ENCODE data around the gene FAM222B. TPM values are rescaled to one million over a fixed set of nuclear protein-coding genes. Genes with fewer than 3 reads are reported as not detected.
A peak's percentile ranks its signal among the peaks of the same experiment; 100 is the strongest.

Gene FAM222B
- total RNA-seq, 1 donor from 2014 or later: 24.3 TPM

DNA sequence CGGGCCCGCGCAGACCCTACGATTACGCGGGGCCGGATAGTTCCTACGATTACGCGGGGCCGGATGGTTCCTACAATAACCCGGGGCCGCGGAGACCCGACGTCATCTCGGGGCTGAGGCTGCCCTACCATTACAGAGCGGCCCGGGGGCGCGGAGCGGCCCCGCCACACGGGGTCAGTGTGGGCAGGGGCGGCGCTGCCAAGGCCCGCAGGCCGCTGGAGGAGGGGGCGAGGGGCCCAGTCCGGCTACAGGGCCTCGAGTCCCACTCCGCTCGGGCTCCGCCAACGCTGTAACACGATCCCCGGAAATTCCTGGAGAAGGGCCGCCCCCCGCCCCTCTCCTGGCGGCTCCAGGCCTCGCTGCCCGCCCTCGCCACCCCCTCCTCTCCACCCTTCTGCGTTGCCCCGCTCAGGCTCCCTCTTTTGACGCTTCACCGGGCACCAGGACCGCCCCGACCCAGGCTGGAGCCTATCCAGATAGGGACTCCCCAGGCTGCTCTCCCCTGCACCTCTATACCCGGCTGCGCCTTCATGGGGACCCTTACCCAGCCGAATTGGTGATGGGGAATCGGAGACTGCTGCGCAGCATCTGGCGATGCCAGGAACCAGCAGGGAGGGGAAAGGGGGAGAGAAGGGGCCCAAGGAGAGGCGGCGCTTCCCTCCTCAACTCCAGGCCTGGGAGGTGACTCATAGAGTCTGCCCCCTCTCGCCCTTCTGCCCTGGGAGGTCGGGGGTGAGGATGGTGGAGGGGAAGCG is 124.8 kb downstream of the FAM222B start, which contains the start of gene RAB34:
Gene RAB34, minus strand, starts transcription at position 291 of the 755 bp plus-strand sequence. CDS start 602 bp downstream, outside the sequence.
- Histone ChIP-seq H3K27me3 (ENCODE audit: control insufficient read depth, insufficient read depth, low read length) (no peaks in the 10 kb centered on the region), H3K36me3 (ENCODE audit: control insufficient read depth, insufficient read depth, low read length) (peaks cover 8% of the 10 kb centered on the region), H3K4me3 (ENCODE audit: low read depth, low read length) (peak within 1 kb of the TSS; percentile 75)
- TF ChIP-seq, protein P1, sequence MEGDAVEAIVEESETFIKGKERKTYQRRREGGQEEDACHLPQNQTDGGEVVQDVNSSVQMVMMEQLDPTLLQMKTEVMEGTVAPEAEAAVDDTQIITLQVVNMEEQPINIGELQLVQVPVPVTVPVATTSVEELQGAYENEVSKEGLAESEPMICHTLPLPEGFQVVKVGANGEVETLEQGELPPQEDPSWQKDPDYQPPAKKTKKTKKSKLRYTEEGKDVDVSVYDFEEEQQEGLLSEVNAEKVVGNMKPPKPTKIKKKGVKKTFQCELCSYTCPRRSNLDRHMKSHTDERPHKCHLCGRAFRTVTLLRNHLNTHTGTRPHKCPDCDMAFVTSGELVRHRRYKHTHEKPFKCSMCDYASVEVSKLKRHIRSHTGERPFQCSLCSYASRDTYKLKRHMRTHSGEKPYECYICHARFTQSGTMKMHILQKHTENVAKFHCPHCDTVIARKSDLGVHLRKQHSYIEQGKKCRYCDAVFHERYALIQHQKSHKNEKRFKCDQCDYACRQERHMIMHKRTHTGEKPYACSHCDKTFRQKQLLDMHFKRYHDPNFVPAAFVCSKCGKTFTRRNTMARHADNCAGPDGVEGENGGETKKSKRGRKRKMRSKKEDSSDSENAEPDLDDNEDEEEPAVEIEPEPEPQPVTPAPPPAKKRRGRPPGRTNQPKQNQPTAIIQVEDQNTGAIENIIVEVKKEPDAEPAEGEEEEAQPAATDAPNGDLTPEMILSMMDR (IDR thresholded peaks at IDR 0.05; ENCODE audit: insufficient read depth, low read length, poor library complexity, severe bottlenecking): peak; percentile 24
- DNase-seq (ENCODE audit: low read depth): no peak

DNA sequence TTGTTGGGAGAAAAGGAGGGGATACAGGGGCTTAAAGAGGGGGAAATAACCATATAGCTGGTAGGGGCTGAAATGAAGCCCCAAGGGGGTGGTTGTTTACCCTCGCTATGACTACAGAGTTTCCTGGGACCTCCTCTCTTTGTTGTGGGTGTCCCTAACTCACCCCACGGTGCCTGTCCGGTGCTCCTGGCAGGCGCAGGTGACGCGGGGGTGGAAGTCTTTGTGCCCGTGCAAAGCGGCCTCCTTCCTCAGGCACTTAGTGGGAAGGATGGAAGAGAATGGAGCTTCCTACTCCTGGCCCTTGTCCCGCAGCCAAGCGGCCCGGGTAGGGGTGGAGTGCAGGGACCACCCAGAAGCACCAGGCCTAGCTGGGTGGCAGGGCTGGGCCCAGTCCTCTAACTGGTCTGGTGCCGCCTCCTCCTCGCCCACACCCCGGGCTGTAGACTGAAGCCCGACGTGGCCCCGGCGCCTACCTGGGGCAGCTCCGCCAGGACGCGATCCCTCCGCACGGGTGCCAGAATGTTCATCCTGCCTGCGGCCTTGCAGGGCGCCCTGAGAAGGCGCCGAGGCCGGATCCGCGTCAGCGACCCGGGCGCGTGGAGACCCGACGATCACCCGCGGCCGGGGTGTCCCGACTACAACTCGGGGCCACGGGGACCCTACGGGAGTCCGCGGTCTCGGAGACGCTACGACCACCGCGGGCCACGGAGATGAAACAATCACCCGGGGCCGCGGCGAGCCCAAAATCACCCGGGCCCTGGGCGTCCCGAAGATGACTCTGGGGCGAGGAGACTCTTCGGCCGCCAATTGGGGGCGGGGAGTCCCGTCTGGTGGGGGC is 125.6 kb downstream of the FAM222B start:
- DNase-seq (ENCODE audit: low read depth): no peak
- Histone ChIP-seq H3K4me3 (ENCODE audit: low read depth, low read length) (peak overlapping the region; percentile 75), H3K27me3 (ENCODE audit: control insufficient read depth, insufficient read depth, low read length) (no peaks in the 10 kb centered on the region), H3K36me3 (ENCODE audit: control insufficient read depth, insufficient read depth, low read length) (peaks cover 9% of the 10 kb centered on the region)
- TF ChIP-seq, protein P1 (IDR thresholded peaks at IDR 0.05; ENCODE audit: insufficient read depth, low read length, poor library complexity, severe bottlenecking): no peak

DNA sequence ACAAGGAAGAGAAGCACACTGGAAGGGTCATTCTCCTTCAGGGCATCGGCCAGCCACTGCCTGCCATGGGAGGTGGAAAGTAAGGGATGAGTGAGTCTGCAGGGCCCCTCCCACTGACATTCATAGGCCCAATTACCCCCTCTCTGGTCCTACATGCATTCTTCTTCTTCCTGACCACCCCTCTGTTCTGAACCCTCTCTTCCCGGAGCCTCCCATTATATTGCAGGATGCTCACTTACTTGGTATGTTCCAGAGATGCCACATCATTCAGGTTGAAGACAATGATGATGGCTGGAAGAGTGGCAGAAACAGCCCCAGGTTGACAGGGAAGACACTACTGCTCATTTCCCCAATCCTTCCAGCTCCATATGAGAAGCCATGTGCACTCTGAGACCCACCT is 127.4 kb downstream of the FAM222B start:
- TF ChIP-seq, protein P1 (IDR thresholded peaks at IDR 0.05; ENCODE audit: insufficient read depth, low read length, poor library complexity, severe bottlenecking): no peak
- peaks cover 9% of the 10 kb centered on the region for H3K36me3 ChIP-seq (ENCODE audit: control insufficient read depth, insufficient read depth, low read length)
- DNase-seq (ENCODE audit: low read depth): no peak
- no peaks in the 10 kb centered on the region for H3K27me3 ChIP-seq (ENCODE audit: control insufficient read depth, insufficient read depth, low read length)
- H3K4me3 ChIP-seq (ENCODE audit: low read depth, low read length): no peak overlapping the region

DNA sequence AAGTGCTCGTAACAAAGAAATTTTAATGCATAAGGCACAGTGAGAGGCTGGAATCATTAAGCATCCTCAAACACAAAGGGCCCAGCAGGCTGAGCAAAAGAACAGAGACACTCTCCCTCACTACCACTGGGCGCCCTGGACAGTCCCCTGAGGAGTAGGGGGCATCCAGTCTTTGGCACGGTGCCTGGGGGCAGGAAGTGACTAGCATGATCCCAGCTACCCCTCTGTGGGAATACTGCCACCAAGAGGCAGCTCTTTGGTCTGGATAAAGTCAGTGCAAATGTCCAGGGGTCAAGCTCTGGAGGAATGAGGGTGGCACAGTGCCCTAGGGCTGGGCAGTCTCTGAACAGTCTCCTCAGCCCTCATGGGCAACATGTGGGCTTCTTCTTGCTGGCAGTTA is 128.3 kb downstream of the FAM222B start:
- TF ChIP-seq, protein P1 (IDR thresholded peaks at IDR 0.05; ENCODE audit: insufficient read depth, low read length, poor library complexity, severe bottlenecking): no peak
- H3K4me3 ChIP-seq (ENCODE audit: low read depth, low read length): no peak overlapping the region
- H3K36me3 ChIP-seq (ENCODE audit: control insufficient read depth, insufficient read depth, low read length): peaks cover 9% of the 10 kb centered on the region
- no peak for DNase-seq (ENCODE audit: low read depth)
- no peaks in the 10 kb centered on the region for H3K27me3 ChIP-seq (ENCODE audit: control insufficient read depth, insufficient read depth, low read length)

DNA sequence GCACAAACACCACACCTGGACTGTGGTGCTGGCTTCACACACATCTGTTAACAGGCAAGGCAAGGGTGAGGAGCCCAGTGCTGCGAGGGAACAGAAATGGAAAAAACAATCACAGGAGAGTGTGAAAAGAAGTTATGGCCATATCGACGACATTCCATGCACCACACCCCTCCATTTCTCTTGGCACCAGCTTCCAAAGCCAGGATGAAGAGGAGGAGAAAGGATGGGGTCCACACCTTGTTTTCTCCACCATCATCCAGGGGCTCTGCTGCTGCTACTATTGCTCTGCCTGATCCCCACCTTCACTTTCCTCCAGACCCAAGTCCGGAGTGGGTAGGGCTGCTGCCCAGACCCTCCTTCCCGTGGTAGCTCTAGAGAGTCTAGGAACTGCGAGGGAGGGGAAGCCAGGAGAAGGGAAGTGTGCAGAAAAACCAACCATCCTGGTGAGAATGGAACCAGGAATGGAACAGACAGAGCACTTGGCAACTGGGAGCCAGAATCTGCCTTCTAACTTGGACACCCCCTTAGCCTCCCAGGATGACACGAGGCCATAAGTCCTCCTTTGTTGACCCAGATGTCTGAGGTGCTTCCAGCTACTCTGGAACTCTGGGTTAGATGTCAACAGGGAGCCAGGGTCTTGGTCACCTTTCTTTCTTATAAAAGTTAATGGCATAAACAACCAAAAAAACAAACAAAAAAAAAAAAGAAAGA is 129.7 kb downstream of the FAM222B start:
- TF ChIP-seq, protein P1 (IDR thresholded peaks at IDR 0.05; ENCODE audit: insufficient read depth, low read length, poor library complexity, severe bottlenecking): no peak
- no peak overlapping the region for H3K4me3 ChIP-seq (ENCODE audit: low read depth, low read length)
- no peak for DNase-seq (ENCODE audit: low read depth)
- peaks cover 9% of the 10 kb centered on the region for H3K36me3 ChIP-seq (ENCODE audit: control insufficient read depth, insufficient read depth, low read length)
- no peaks in the 10 kb centered on the region for H3K27me3 ChIP-seq (ENCODE audit: control insufficient read depth, insufficient read depth, low read length)
